HEK293 (cell line): Measurements from ENCODE around the gene CHST4.

ENCODE experiments used
- SP3 ChIP-seq: fragments of 450-650 bp; formaldehyde crosslinking; IDR thresholded peaks from 2 replicates; pipeline ENCODE4 v1.5.1; 2016; ENCODE audit warnings: missing biosample characterization, missing genetic modification characterization
- ZNF416 ChIP-seq: fragments of 450-650 bp; formaldehyde crosslinking; IDR thresholded peaks from 2 replicates; pipeline ENCODE4 v1.5.1; 2016; ENCODE audit warnings: missing biosample characterization, missing genetic modification characterization
- TF ChIP-seq, protein P1 (sequence below): fragments of 450-650 bp; formaldehyde crosslinking; IDR thresholded peaks from 2 replicates; pipeline ENCODE4 v1.5.1; 2017; ENCODE audit warnings: missing biosample characterization, missing genetic modification characterization
- TF ChIP-seq, protein P2 (sequence below): fragments of 450-650 bp; formaldehyde crosslinking; IDR thresholded peaks from 2 replicates; pipeline ENCODE4 v1.5.1; 2016; ENCODE audit warnings: missing biosample characterization, missing genetic modification characterization
- TF ChIP-seq, protein P3 (sequence below): IDR thresholded peaks from 2 replicates; pipeline ENCODE4 v1.6.1; 2011; ENCODE audit warnings: mild to moderate bottlenecking, low read depth, low read length, borderline replicate concordance
- TF ChIP-seq, protein P4 (sequence below): fragments of 450-650 bp; formaldehyde crosslinking; IDR thresholded peaks from 2 replicates; pipeline ENCODE4 v1.5.1; 2017; ENCODE audit warnings: missing biosample characterization, missing genetic modification characterization

DNA sequence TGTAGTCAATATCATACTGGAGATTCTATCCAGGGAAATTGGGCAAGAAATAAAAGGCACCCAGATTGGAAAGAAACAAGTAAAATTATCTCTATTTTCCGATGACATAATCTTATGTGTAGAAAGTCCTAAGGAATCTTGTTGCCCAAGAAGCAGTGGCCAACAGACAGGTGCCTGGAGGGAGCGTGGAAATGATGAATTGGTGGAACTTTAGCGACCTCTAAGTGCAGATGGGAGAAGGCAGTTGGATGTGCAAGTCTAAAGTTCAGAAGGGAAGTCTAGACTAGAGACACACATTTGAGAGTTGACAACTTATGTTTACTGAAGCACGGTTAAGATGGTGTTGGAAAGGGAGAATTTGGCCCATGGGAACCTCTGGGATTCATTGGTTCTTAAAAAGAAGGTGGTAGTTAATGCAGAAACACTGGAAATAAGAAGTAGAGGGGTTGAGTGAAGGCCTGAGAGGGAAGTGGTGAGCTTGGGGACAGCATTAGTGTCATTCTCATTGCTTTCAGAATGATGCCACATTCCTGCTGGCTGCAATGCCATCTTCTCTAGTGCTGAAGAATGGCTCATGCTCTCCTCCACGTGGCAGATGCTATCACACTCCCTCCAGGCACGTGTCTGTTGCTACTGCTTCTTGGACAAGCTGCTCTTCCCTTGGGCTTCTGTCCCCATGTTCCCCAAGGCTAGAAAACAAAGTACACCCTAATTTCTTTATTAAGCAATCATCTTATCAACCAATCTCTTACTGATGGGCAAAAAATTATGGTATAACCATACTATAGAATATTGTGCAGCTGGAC lies 26.7 kb downstream of the CHST4 start:
- TF ChIP-seq, protein P1, sequence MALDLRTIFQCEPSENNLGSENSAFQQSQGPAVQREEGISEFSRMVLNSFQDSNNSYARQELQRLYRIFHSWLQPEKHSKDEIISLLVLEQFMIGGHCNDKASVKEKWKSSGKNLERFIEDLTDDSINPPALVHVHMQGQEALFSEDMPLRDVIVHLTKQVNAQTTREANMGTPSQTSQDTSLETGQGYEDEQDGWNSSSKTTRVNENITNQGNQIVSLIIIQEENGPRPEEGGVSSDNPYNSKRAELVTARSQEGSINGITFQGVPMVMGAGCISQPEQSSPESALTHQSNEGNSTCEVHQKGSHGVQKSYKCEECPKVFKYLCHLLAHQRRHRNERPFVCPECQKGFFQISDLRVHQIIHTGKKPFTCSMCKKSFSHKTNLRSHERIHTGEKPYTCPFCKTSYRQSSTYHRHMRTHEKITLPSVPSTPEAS (tag by site-specific recombination), result no peak
- TF ChIP-seq, protein P2, sequence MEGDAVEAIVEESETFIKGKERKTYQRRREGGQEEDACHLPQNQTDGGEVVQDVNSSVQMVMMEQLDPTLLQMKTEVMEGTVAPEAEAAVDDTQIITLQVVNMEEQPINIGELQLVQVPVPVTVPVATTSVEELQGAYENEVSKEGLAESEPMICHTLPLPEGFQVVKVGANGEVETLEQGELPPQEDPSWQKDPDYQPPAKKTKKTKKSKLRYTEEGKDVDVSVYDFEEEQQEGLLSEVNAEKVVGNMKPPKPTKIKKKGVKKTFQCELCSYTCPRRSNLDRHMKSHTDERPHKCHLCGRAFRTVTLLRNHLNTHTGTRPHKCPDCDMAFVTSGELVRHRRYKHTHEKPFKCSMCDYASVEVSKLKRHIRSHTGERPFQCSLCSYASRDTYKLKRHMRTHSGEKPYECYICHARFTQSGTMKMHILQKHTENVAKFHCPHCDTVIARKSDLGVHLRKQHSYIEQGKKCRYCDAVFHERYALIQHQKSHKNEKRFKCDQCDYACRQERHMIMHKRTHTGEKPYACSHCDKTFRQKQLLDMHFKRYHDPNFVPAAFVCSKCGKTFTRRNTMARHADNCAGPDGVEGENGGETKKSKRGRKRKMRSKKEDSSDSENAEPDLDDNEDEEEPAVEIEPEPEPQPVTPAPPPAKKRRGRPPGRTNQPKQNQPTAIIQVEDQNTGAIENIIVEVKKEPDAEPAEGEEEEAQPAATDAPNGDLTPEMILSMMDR (tag by site-specific recombination), result no peak
- no peak for TF ChIP-seq SP3
- no peak for TF ChIP-seq ZNF416 (tag by site-specific recombination)
- TF ChIP-seq, protein P3, sequence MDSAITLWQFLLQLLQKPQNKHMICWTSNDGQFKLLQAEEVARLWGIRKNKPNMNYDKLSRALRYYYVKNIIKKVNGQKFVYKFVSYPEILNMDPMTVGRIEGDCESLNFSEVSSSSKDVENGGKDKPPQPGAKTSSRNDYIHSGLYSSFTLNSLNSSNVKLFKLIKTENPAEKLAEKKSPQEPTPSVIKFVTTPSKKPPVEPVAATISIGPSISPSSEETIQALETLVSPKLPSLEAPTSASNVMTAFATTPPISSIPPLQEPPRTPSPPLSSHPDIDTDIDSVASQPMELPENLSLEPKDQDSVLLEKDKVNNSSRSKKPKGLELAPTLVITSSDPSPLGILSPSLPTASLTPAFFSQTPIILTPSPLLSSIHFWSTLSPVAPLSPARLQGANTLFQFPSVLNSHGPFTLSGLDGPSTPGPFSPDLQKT, result no peak
- TF ChIP-seq, protein P4, sequence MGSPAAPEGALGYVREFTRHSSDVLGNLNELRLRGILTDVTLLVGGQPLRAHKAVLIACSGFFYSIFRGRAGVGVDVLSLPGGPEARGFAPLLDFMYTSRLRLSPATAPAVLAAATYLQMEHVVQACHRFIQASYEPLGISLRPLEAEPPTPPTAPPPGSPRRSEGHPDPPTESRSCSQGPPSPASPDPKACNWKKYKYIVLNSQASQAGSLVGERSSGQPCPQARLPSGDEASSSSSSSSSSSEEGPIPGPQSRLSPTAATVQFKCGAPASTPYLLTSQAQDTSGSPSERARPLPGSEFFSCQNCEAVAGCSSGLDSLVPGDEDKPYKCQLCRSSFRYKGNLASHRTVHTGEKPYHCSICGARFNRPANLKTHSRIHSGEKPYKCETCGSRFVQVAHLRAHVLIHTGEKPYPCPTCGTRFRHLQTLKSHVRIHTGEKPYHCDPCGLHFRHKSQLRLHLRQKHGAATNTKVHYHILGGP, result no peak
